Epithelial cell of prostate (primary cell): ENCODE data around the gene FANCD2.
A peak's percentile ranks its signal among the peaks of the same experiment; 100 is the strongest.
"Not testable (repeated sequence)": the region's sequence is repeated elsewhere in the genome, so short reads cannot be mapped to it uniquely, and the experiment has no call there.

Experiments
- DNase-seq: peaks from one replicate; pipeline ENCODE4 v3.0.0-alpha.2; 2011; ENCODE audit warnings: low read depth, low spot score
- H3K27ac ChIP-seq: fragments of 450-650 bp; 2 replicates; pipeline ENCODE4 v1.5.1; 2017; ENCODE audit warnings: mild to moderate bottlenecking

Gene FANCD2

DNA sequence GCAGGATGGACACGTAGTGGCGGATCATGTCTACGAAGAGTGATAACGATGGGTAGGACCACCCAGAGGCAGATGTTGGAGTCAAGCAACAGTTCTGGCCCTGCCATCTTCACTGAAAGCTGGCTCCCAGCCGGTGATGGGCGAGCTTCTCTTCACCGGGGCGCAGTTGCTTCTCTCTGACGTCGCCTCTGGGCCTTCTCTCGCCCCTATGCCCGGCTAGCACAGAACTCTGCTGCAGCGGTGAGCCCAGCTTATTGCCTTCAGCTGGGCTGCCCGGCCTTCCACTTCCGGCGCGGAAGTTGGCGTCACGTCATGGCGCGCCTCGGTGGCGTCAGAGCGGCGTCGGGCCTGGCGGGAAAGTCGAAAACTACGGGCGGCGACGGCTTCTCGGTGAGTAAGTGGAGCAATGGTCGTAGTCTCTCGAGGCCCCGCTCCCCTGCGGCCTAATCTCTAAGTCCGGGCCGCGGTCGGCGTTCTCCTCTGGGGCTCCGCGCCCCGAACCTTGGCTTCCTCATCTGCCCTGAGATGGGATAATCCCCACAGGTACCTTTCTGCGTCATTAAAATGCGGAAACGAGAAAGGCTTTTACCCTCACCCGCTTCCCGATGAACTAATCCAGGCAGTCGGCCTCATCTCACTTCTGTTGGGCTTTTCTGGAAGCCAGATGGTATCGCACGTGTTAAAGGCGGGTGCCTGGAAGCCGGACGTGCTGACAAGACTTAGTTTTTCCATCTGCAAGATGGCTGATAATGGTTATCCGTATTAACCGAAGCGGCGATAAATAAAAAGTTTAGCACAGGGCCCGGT lies at the start of gene FANCD2:
FANCD2 (plus strand) TSS at position 354 of the 807 bp plus-strand sequence. CDS start 2,221 bp downstream, outside the sequence.
- no peak for DNase-seq
- peak within 1 kb of the TSS; percentile 61 for H3K27ac ChIP-seq

DNA sequence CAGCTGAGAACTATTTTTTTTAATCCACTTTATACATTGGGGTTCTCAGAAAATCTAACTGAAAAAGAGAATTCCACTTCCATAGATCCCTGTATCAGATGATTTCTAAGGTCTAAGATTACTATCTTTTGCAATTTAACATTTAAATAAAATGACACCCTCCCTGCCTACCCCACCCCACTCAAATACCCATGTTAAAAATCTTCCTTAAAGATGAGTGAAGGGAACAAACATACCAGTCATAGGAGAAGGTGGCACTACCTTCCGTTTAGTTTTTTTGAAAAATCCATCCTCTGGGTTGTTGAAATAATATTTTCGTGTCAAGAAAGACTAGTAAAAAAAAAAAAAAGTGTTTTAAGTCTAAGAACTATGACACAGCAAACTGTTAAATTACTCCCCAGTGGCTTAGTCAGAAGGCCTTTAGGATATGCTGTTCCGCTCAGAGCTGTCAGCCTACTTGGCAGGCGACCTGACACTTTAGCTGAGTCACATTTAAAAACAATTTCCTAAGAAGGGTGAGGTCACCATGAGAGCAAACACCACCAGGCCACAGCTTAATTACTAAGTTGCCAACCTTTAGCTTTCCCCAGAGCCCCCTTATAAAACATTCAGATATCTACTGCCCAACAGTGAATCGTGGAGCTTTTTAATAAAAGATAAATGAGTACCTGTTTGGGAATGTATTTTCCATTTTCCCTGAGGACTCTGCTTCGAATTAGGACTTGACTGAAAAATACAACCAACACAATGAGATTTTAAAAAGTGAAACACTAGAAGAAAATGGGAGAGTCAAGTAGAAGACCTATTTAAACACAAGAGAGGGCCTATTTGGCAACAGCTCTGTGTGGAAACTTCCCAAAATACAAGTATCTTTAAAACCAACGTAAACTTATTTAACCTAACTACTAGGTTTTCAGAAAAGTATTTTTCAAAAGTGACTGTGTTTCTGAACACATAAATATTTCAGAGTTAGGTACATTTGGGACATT lies 49.2 kb upstream of the FANCD2 start:
- H3K27ac ChIP-seq: peak overlapping the region; percentile 49
- DNase-seq: peak; percentile 91

DNA sequence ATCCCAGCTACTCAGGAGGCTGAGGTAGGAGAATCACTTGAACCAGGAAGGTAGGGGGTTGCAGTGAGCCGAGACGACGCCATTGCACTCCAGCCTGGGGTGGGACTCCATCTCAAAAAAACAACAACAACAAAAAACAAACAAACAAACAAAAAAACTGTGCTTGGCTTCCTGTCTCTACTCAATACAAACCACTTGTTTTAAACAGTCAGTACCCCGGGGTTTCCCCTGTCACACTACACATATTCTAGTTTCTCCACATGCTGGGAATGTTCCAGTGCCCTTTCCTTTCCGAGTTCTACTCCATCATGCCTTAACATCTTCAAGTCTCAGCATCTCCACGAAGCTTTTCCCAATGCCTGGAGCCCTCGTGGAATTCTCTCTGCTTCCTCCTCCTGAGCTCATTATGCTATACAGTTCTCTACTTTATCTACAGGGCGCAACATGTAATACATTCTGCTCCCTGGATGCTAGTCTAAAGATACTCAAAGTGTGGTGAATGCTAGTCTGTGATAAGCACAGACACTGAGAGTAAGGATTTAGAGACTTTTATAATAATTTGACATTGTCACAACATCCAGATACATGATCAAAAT lies 47.4 kb upstream of the FANCD2 start:
- H3K27ac ChIP-seq: no peak overlapping the region
- DNase-seq: no peak

DNA sequence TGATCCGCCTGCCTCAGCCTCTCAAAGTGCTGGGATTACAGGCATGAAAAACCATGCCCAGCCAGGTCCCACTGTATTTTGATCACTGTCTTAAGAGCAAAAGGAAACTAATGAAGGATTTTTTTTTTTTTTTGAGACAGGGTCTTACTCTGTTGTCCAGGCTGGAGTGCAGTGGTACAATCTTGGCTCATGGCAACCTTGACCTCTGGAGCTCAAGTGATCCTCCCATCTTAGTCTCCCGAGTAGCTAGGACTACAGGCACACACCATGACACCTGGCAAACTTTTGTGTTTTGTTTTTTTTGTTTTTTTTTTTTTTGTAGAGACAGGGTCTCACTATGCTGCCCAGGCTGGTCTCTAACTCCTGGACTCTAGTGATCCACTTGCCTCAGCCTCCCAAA lies 46.0 kb upstream of the FANCD2 start:
- no peak overlapping the region for H3K27ac ChIP-seq

DNA sequence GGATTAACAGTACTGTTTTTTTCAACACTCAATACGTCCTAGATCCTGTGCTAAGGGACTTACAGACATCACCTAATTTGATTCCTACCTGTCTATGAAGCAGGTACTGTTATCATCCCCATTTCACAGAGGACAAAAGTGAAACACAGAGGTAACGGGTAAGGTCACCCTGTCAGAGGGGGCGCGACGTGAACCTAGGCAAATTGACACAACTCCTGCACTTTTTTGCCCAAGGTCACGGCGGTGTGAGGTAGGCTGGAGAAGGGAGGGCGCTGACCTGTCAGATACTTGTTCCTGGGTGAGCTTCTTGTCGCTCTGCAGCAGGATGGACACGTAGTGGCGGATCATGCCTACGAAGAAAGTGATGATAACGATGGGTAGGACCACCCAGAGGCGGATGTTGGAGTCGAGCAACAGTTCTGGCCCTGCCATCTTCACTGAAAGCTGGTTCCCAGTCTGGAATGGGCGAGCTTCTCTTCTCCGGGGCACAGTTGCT lies 40.0 kb upstream of the FANCD2 start:
- H3K27ac ChIP-seq: peak overlapping the region; percentile 81
- DNase-seq: no peak

More for the DNA sequence above, 46.0 kb upstream of the FANCD2 start:
- DNase-seq: no peak

DNA sequence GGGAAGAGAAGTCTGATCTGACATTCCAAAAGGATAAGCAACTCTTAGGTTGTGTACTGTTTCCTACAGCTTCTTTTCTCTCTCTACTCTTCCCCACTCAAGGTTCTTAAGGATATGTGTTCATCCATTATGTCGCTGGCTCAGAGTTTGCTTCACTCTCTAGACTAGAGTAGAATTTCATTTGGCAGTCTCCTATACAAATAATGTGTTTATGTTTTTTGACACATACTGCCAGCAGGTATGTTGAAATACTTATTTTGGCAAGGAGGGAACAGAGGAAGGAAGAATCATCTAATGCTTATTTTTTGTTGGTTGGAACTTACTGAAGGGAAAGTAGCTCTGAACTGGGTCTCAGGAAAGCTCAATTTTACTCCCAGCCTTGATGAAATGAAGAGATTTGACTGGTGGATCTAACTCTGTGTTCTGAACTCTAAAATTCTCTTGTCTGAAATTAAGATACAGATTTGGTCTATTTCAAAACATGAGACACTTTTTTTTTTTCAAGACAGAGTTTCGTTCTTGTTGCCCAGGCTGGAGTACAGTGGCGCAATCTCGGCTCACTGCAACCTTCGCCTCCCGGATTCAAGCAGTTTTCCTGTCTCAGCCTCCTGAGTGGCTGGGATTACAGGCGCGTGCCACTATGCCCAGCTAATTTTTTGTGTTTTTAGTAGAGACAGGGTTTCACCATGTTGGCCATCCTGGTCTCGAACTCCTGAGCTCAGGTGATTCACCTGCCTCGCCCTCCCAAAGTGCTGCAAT lies 32.0 kb upstream of the FANCD2 start:
- DNase-seq: no peak
- H3K27ac ChIP-seq: no peak overlapping the region

DNA sequence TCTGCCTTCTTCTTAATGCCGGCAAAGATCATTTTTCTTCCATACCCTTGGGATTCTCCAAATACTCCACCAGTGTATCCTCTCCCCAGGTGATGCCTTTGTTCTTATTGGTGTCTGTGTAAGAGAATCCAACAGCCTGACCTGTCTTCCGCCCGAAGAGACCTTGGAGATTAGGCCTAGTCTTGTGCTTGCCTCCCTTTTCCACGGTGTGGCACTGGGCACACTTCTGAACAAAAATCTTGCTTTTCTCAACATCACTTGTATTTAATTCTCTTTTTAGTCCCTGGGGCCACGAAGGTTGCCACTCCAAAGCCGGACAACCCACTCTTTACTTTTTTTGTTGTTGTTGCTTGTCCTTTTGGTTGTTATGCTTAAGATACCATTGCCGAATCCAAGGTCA lies 25.6 kb upstream of the FANCD2 start:
- H3K27ac ChIP-seq: no peak overlapping the region
- no peak for DNase-seq

DNA sequence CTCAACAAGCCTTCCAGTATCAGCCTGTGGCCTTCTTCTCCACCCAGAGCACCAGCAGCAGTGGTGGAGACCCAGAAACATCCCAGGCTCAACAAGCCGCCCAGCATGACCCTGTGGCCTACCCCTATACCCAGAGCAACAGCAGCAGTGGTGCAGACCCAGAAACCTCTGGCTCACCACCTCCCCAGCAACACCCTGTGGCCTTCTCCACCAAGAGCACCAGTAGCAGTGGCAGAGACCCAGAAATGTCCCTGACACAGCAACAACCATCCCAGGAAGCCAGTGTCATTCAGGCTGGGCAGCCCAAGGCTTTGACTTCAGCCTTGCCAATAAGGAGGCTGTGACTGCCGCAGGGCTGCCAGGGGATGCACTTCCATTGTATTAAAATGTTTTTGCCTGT lies 23.3 kb upstream of the FANCD2 start:
- no peak for DNase-seq
- H3K27ac ChIP-seq: no peak overlapping the region

DNA sequence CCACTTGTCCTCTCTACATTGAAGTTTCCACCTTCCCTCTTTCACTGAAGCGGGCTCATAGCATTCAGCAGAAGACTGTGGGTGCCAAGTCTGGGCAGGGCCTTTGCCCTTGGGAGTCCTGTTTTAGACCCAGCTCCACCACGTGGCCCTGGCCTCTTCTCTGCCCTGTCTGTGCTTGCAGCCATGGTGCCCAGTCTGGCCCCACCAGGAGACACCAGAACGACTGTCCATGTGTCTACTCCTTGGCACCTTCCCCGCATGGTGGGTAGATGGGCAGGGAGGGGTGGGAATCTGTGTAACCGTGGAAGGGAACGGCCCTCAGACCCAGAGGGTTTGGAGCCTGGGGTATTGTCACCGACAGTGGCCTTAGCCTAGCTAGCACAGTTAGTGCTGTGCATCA lies 21.7 kb upstream of the FANCD2 start:
- DNase-seq: no peak
- H3K27ac ChIP-seq: no peak overlapping the region

DNA sequence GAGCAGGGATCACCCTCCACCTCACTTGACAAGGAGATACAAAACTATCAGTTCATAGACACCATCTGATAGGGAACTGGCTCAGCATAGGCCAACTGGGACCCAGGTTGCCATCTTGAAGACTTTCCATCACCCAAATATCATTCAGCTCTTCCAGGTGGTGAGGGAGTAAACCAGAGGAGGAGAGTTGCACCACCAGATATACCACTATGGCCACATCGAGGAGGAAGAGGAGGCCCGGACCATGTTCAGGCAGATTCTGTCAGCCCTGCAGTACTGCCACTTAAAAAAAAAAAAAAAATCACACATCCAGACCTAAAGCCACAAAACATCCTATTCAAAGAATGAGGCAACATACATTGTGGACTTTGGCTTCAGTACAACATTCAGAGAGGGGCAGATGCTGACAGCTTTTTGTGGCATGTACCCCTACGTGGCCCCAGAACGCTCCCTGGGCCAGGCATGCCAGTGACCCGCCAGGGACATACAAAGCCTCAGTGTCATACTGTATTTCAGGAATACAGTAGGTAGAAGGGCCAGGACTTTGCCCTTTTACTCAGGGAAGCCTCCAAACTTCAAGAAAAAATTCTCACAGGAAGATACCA lies 21.2 kb upstream of the FANCD2 start:
- no peak overlapping the region for H3K27ac ChIP-seq

DNA sequence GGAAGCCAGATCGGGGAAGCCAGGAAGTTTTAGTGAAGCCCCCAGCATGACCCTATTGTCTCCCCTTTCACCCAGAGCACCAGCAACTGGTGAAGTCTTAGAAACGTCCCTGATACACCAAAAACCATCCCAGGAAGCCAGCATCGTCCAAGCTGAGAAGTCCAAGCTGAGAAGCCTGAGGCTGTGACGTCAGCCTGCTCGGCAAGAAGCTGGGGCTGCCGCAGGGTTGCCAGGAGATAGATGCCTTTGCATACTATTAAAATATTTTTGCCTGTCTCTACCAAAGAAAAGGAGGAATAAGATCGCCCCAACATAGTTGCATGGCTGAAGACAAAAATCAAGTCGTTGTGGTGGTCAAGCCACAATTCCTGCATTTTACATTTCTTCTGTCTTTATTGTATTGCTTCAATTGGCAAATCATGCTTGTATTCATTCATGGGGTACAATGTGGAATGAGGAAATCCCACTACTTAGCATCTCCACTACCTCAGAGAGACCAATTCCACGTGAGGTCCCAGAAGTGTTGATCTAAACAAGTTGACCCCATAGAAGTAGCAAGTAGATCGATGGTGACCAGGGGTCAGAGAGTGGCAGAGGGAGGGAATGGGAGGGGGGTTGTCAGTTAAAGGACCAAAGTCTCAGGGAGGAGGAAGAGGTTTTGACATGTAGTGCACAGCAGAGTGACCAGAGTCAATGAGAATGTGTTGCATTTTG lies 20.0 kb upstream of the FANCD2 start:
- no peak for DNase-seq
- no peak overlapping the region for H3K27ac ChIP-seq

More for the DNA sequence above, 21.2 kb upstream of the FANCD2 start:
- DNase-seq: no peak

DNA sequence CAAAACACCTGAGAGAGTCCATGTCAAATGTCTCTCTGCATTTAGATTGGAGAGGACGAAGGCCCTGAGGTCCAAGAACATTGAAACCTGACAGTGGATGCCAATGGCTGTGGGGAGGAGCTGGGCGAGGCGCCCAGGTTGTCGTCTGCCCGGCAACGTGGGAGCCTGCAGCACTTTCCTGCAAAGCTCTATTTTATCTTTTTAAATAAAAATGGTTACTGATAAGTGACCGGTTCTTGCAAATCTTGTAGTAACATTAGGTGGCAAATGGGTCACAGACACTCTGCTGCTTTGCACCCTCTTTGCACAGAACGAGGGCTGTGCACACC lies 19.5 kb upstream of the FANCD2 start:
- no peak for DNase-seq

DNA sequence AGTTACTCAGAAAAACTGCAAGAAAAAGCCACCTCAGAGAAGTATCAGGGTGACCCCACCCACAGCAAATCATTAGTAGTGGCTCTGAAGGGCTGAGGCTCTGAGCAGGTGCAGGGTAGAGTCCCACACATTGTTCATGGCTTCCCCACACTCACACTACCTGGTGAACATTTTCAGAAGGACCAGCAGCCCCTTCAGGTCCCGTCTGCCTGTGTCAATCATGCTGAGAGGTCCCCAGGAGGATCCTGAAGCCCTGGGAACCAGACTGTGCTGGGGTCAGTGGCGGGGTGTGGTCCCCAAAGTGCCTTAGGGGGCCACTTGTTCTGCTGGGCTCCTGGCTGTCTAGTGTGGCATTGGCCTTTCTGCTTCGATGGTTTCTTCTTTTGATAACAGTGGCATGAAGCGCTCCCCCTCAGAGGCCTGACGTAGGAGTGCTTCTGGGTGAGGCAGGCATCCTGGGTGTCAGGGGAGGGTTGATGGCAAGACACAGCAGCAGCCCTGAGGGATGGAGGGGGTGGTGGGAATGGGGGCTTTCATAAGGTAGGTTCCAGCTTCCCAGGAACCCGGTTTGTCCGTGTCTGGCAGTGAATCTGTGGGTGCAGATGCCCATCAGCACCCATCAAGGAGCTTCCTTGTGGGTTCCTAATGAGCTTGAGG lies 19.0 kb upstream of the FANCD2 start:
- DNase-seq: no peak
- no peak overlapping the region for H3K27ac ChIP-seq

More for the DNA sequence above, 19.5 kb upstream of the FANCD2 start:
- H3K27ac ChIP-seq: no peak overlapping the region

DNA sequence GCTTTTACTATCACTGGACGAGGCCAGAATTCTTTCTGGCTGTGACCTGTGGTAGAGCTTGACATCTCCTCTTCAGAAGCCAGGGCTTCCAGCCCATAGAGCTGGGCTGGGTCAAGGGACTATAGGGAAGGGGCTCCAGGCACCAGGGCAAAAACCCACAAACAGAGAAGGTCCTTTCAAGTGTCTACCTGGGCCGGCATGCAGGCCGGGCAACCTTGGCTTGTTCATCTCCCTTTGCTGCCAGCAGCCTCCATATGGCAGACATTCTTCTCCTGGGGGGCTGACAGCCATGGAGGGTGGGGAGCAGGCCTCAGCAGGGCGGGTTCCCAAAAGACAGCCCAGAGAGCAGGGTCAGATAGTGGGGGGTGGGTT lies 18.0 kb upstream of the FANCD2 start:
- DNase-seq, H3K27ac ChIP-seq: not testable (repeated sequence)

DNA sequence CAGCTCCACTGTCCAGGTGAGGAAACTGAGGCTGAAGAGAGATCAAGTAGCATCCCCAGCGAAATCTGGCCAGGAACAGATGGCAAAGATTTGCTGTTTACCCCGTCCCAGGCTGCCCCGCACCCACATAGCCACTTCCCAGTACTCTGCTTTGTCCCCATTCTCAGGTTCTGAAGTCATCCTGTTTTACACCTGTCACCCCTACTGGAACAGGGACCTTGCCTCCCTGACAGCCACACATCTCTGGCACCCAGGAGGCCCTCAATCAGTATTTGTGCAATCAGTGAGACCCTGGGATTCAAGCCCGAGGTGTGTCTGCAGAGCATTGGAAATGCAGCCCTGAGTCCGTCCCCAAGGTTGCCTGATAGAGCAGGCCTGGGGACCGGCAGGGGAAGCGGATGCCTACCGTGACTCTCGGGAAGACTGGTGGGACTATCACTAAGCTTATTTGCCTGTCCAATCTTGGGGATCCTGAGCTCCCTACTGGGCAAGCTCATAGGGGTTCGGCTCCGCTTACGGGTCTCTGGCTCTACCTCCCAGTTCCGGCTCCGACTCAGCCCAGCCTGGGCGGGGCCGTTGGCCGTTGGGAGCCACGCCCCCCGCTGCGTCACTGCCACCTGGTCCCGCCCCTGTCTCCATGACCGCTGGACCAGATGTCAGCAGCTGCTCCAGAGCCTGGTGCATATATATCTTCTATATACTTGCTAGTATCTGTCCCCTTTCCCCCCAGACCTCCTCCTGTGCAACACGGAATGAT lies 17.5 kb upstream of the FANCD2 start:
- H3K27ac ChIP-seq: no peak overlapping the region

DNA sequence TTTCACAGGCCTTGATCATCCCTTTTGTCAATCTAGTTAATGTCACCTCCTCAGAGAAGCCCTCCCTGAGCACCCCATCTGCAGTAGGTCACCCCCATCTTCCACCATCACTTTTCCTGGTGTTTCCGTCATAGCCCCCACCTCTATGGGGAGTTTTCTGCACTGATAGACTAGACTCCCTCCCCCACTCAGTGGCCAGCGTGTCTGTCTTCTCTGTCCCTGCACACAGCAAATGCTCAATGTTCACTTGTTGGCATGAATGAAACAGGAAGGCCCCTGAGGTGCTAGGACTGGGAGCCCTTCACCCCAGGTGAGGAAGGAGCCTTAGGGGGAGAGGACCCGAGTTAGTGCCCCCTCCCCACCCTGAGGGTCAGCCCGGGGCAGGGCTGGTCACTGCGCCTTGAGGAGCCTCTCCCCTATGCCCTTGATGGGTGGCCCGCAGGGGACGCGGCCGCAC lies 15.8 kb upstream of the FANCD2 start:
- DNase-seq: no peak
- no peak overlapping the region for H3K27ac ChIP-seq

More for the DNA sequence above, 17.5 kb upstream of the FANCD2 start:
- DNase-seq: no peak

DNA sequence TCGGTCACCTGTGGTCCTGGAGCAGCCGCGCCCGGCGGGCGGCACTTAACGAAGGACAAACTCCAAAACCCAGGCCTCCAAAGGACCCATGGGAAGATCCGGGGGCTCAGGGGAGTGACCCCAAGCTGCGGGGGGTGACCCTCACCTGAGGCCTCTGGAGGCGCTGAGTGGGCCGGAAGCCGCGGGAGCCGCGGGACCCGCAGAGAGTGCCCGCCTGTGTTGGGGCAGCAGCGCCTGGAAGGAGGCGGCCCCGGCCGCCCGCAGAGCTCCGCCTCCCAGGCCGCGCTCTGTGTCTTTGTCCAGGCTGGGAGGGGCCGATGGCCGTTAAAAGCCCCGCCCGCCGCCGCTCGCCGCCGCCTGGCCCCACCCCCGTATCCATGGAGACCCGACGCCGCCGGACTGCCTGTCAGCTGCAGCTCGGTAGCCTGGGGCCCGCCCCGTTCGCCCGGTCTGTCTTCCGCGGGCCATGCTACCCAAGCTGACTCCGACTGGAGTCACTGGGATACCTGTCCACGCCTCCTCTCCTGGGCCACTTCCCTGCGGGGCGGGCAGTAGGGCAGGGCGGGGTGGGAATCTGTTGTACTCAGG lies 15.3 kb upstream of the FANCD2 start:
- DNase-seq: peak; percentile 82
- no peak overlapping the region for H3K27ac ChIP-seq
